ENCODE data around the gene GRID1. TPM values are rescaled to one million over a fixed set of nuclear protein-coding genes. Genes with fewer than 3 reads are reported as not detected.

Gene GRID1
- total RNA-seq, 1 experiment from 2014 or later, result not detected

- H3K4me2 ChIP-seq (ENCODE audit: low read length), result no peak overlapping the region
- no peaks in the 10 kb centered on the region for H3K4me1 ChIP-seq (ENCODE audit: insufficient read depth, low read length)
- H3K9ac ChIP-seq (ENCODE audit: low read length), result no peak overlapping the region
- H3K27me3 ChIP-seq (ENCODE audit: low read length), result peaks cover 12% of the 10 kb centered on the region
- ATAC-seq, result no peak
- intact Hi-C loops (cut with micrococcal nuclease), result no loop called here
- H3K36me3 ChIP-seq (ENCODE audit: low read depth, low read length), result no peaks in the 10 kb centered on the region
- DNase-seq, result no peak
- no peak overlapping the region for H2AFZ ChIP-seq (ENCODE audit: low read length)
- no peaks in the 10 kb centered on the region for H3K9me3 ChIP-seq (ENCODE audit: low read length)
- no peaks in the 10 kb centered on the region for H3K9me2 ChIP-seq (replicated peaks; ENCODE audit: low read length)
- no peak overlapping the region for H3K27ac ChIP-seq (ENCODE audit: low read length)
- H3F3A ChIP-seq (ENCODE audit: low read length, unreplicated experiment), result no peaks in the 10 kb centered on the region
- BruUV-seq (replicated peaks), result no TSS peak
- H4K20me1 ChIP-seq (ENCODE audit: low read length), result no peaks in the 10 kb centered on the region
- H3K79me2 ChIP-seq (ENCODE audit: low read length), result no peaks in the 10 kb centered on the region
- TF ChIP-seq, protein P1, sequence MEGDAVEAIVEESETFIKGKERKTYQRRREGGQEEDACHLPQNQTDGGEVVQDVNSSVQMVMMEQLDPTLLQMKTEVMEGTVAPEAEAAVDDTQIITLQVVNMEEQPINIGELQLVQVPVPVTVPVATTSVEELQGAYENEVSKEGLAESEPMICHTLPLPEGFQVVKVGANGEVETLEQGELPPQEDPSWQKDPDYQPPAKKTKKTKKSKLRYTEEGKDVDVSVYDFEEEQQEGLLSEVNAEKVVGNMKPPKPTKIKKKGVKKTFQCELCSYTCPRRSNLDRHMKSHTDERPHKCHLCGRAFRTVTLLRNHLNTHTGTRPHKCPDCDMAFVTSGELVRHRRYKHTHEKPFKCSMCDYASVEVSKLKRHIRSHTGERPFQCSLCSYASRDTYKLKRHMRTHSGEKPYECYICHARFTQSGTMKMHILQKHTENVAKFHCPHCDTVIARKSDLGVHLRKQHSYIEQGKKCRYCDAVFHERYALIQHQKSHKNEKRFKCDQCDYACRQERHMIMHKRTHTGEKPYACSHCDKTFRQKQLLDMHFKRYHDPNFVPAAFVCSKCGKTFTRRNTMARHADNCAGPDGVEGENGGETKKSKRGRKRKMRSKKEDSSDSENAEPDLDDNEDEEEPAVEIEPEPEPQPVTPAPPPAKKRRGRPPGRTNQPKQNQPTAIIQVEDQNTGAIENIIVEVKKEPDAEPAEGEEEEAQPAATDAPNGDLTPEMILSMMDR (conservative IDR thresholded peaks at IDR 0.05; ENCODE audit: low read depth, low read length), result no peak
- TF ChIP-seq EZH2phosphoT487 (IDR thresholded peaks at IDR 0.05; ENCODE audit: borderline replicate concordance, low read length) (no peak), EZH2 (IDR thresholded peaks at IDR 0.05; ENCODE audit: low read length, unreplicated experiment) (no peak)
- POLR2A ChIA-PET (ENCODE audit: unreplicated experiment), result no interaction called here
- CTCF ChIA-PET, result no interaction called here
- no peak overlapping the region for H3K4me3 ChIP-seq (ENCODE audit: low read length)
Observed at GRCh38 chr10:86354761-86355540, 11.6 kb downstream of the GRID1 start.

- H3K4me2 ChIP-seq (ENCODE audit: low read length), result no peak overlapping the region
- H3K9me3 ChIP-seq (ENCODE audit: low read length), result no peaks in the 10 kb centered on the region
- no peak for ATAC-seq
- no peak overlapping the region for H3K27ac ChIP-seq (ENCODE audit: low read length)
- no peaks in the 10 kb centered on the region for H3K4me1 ChIP-seq (ENCODE audit: insufficient read depth, low read length)
- no peak for DNase-seq
- BruUV-seq (replicated peaks), result no TSS peak
- peaks cover 12% of the 10 kb centered on the region for H3K27me3 ChIP-seq (ENCODE audit: low read length)
- H3K4me3 ChIP-seq (ENCODE audit: low read length), result no peak overlapping the region
- intact Hi-C loops (cut with micrococcal nuclease), result no loop called here
- POLR2A ChIA-PET (ENCODE audit: unreplicated experiment), result no interaction called here
- H2AFZ ChIP-seq (ENCODE audit: low read length), result no peak overlapping the region
- H3F3A ChIP-seq (ENCODE audit: low read length, unreplicated experiment), result no peaks in the 10 kb centered on the region
- CTCF ChIA-PET, result no interaction called here
- H3K9me2 ChIP-seq (replicated peaks; ENCODE audit: low read length), result no peaks in the 10 kb centered on the region
- TF ChIP-seq EZH2 (IDR thresholded peaks at IDR 0.05; ENCODE audit: low read length, unreplicated experiment) (no peak), EZH2phosphoT487 (IDR thresholded peaks at IDR 0.05; ENCODE audit: borderline replicate concordance, low read length) (no peak)
- TF ChIP-seq, protein P1 (conservative IDR thresholded peaks at IDR 0.05; ENCODE audit: low read depth, low read length), result no peak
- no peak overlapping the region for H3K9ac ChIP-seq (ENCODE audit: low read length)
- no peaks in the 10 kb centered on the region for H3K79me2 ChIP-seq (ENCODE audit: low read length)
- H3K36me3 ChIP-seq (ENCODE audit: low read depth, low read length), result no peaks in the 10 kb centered on the region
- no peaks in the 10 kb centered on the region for H4K20me1 ChIP-seq (ENCODE audit: low read length)
Observed at GRCh38 chr10:86353506-86354485, 12.8 kb downstream of the GRID1 start.

Data from PC-3 (cell line).